GM21515 (cell line): ENCODE data around the gene GLIPR1.
A peak's percentile ranks its signal among the peaks of the same experiment; 100 is the strongest.
"Not testable (repeated sequence)": the region's sequence is repeated elsewhere in the genome, so short reads cannot be mapped to it uniquely, and the experiment has no call there.

Experiments
- ATAC-seq: cut with Tn5 transposase; IDR thresholded peaks from one replicate; pipeline ENCODE4 v1.9.1; 2021; ENCODE audit not compliant: unreplicated experiment

GLIPR1 gene

GRCh38 chr12:75508159-75508558 is 27.6 kb downstream of the GLIPR1 start:
- no peak for ATAC-seq

- ATAC-seq = no peak
These were observed 29.1 kb downstream of the GLIPR1 start for GRCh38 chr12:75509621-75510020.

DNA sequence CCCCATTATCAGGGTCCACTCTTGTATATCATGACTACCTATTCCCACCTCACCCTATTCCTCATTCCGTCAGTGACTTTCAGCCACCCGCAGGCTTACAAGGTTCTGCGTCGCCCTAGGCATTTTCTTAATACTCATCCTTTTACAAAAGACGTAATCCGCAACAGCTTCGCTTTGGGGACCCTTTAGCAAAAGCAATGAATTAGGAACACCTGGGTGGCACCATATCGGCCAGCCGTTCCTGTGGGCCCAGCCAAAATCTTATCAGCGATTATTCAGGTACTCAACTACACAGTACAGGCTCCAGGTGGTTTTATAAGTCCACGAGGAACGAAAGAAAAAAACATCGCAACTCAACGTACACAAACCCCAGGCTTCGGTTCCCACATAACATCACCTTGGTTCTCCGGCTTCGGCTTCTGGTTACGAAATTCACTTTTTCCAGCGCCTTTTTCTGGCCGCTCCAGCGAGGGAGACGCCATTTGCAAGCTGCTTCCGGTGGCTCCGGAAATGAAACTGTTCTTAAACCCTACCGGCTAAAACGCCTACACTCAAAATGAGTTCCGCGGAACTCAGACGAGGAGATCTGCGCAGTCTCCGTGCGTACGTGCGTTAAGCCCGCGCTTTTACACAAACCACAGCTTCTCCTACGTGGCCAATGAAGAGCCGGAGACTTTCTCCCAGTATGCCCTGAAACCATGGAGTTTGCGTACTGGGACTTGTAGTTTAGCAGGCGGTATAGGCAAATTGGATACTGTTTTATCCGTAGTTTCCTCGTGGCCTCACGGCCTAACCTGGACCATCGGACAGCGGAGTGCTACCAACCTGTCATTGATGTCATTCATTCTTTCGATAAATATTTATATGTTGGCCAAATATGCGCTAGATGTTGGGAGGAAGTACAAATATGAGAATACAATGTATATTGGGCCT is 30.8 kb downstream of the GLIPR1 start, which contains the start of gene KRR1:
Gene KRR1, minus strand, starts transcription at position 494 of the 933 bp plus-strand sequence. Its CDS starts 12 bp downstream, at position 482.
- peak; percentile 95 for ATAC-seq

DNA sequence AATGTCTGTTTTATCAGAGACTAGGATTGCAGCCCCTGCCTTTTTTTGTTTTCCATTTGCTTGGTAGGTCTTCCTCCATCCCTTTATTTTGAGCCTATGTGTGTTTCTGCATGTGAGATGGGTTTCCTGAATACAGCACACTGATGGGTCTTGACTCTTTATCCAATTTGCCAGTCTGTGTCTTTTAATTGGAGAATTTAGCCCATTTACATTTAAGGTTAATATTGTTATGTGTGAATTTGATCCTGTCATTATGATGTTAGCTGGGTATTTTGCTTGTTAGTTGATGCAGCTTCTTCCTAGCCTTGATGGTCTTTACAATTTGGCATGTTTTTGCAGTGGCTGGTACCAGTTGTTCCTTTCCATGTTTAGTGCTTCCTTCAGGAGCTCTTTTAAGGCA is 40.7 kb downstream of the GLIPR1 start:
- ATAC-seq = not testable (repeated sequence)

GRCh38 chr12:75522124-75522523 is 41.6 kb downstream of the GLIPR1 start:
- ATAC-seq = not testable (repeated sequence)

DNA sequence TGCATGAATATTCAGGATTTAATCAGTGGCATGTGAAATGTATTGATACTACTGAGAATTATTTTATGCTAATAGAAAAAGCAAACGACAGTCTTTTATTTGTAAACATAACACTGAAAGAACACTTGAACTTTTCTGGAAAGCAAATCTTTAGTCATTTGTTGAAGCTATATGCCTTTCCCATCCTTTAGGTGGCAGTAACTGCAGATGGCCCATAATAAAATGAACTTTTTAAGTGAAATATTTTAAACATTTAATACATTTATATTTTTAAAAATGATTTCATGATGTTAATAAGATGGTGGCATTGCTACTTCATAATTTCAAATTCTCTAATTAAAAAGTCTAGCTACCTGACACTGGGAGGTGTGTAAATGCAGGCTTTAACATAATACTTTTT is 44.7 kb downstream of the GLIPR1 start:
- ATAC-seq = no peak

DNA sequence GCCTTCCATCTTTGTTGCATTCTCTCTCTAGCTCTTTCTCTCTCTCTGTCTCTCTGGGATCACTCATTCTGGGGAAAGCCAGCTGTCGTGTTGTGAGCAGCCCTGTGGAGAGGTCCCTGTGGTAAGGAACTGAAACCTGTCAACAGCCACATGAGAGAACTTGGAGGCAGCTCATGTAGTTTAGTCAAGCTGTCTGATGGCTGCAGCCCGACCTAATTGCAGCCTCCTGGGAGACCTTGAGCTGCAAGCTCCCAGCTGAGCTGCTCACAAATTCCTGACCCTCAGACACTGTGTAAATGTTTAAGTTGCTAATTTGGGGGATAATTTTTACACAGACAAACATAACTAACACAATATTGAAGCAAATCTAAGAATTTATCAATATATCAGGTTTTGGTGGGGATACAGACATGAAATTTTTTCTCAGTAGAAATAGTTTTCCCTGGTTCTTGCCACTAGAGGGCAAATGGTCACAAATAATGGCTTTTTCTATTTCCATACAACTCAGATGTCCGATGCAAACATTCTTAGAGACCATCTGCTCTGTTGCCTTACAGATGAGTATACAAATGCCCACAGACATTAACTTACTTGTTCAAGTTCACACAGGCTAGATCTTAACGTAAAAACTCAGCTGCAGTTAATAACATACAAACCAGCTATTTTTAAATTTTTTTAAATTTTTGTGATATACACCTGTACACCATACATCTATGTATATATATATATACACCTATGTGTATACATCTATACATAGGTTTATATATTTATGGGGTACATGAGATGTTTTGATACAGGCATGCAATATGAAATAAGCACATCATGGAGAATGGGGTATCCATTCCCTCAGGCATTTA is 46.3 kb downstream of the GLIPR1 start:
- peak; percentile 97 for ATAC-seq

- ATAC-seq = no peak
These were observed 47.7 kb downstream of the GLIPR1 start for GRCh38 chr12:75528272-75528671.

- no peak for ATAC-seq
These were observed 48.1 kb downstream of the GLIPR1 start for GRCh38 chr12:75528692-75529091.

GRCh38 chr12:75529316-75529715 is 48.8 kb downstream of the GLIPR1 start:
- ATAC-seq = no peak

GRCh38 chr12:75529826-75530225 is 49.3 kb downstream of the GLIPR1 start:
- ATAC-seq = no peak

DNA sequence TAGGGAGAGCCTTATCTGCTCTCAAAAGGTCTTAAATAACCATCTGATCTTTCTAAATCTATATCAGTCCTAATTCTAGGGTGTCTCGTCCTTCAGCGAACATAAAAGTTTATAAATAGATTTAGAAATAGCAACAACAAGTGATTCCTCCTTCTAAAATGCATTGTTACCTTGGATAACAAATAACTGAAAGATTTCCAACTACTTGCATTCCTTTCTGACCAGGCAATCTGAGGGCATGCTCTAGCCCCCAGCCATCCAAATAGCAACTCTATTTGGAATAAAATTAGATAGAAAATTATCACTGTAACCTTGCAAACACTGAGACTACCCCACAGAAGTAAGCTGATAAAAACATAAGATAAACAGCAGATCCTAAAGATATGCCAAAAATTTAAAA is 52.7 kb downstream of the GLIPR1 start:
- no peak for ATAC-seq

- ATAC-seq = no peak
These were observed 59.3 kb downstream of the GLIPR1 start for GRCh38 chr12:75539889-75540288.

DNA sequence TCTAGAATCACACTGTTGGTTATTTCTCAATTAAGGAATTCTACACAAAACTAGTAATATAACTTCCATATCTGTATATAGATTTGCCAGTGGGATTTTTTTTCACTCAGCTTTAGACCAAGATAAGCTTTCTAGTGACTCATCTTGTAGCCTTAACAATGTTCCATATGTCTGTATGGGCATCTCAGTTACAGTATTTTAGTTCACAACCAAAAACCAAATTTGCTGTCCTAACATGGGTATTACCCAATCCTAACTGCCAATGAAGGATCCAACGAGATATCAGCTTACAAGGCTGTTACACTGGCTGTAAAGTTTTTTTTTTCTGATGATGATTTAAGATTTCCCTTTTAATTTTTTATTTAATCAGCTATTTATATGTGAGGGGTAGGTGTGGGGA is 62.4 kb downstream of the GLIPR1 start:
- ATAC-seq = no peak

DNA sequence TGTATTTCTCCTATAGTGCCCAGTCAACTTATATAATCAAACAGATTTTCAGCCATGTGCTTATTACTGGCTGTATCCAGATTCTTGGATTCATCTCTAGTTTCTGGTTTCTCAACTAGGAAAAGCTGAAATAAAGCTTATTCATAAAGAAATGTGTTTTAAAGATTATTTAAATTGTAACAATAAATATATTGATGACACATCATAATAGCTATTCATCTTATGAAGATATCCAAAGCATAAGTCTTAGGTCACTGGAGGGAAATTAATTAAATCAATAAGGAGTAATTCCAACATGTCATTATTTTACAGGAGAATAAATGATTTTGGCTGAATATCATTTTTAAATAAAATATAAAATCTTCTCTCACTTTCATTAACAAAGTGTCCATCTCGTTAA is 63.0 kb downstream of the GLIPR1 start:
- no peak for ATAC-seq

- ATAC-seq = no peak
These were observed 65.1 kb downstream of the GLIPR1 start for GRCh38 chr12:75545636-75546035.

DNA sequence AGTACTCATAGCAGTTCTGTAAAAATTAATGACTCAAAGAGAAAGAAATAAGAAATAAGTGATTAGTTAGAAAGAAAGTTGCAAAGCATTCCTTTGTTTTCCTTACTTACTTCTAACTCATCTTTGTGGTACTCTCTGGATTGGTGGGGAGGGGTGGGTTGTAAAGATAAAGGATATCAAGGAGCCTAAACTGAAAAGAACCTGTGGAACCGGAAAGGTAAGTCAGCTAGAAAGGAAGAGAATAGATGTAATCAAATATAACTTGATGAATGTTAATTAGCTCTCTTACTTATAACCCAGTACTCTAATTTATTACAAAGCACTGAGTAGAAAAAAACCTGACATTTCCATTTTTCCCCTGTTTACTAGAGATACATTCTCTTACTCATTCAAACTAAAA is 68.3 kb downstream of the GLIPR1 start:
- ATAC-seq = no peak

GRCh38 chr12:75549989-75550388 is 69.4 kb downstream of the GLIPR1 start:
- no peak for ATAC-seq

DNA sequence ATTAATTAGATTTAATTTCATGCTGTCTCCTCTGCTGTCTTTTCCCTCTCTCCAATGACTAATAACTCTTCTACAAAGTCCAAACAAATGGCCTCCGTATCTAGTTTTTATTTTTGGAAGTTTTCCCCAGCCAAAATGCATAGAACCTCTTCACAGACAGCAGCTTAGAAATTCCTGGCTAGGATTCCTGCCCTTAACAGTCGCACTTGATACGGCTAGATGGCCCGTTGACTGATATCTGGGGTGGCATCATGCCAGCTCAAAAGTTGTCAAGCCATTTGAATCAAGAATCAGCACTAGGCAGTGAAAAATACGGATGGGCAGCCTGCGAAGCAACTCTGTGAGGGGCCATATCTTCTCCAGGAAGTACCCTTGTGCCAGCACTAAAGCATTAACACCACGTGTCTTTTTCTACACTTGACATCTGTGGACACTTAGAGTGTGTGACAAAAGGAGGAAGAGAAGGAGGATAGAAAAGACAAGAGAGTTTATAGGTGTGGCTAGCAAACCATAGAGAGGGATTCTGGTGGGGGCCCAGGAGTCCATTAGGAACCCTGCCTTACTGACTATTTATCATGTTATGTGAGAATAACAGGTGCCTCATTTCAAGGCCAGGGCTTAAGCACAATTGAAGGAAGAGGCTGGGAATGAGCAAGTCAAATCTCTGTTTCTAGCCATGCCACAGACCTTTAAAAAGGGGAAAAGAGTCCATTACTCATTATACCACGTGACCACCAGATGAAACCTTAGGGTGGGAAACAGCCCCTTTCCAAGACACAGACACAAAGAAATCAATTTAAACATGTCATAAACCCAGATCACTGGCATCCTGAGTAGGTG is 70.1 kb downstream of the GLIPR1 start:
- ATAC-seq = no peak

DNA sequence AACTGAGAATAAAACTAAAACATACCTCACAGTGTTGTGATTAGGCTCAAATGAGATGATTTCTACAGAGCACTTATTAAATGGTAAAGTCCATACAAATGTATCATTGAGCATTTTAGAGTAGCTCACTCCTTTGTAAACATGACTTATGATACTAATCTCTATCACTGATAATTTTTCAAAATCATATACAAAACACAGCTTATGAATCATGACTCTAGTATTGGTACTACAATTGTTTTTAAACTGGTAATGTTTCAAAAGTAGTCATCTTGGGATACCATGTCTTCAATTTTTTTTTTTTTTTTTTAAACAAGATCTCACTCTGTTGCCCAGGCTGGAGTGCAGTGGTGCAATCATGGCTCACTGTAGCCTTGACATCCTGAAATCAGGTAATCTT is 70.9 kb downstream of the GLIPR1 start:
- no peak for ATAC-seq

DNA sequence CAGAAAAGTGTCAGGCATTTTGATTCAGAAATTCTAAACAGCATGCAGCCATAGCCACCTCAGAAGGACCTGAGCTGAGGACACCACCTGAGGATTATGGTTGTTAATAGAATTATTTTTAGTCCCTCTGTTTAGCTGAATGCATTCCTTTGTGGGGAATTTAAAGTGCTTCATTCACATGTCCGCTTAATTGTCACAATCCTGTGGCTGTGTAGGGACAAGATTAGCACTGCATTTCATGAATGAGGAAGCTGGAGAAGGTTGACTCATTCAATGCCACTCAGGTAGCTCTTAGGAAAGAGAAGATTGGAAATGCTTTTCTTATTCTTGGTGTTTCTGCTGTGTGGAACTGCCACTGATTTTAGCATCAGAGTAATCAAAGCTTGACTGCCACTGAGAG is 72.8 kb downstream of the GLIPR1 start:
- ATAC-seq = no peak
